Erythroblast (primary cell): ENCODE measurements around the gene HOXC6.

Source experiments
- GATA1 ChIP-seq: IDR thresholded peaks from 2 replicates; pipeline ENCODE4 v1.6.1; 2011; ENCODE audit warnings: low read depth, mild to moderate bottlenecking, control low read depth, low read length, moderate library complexity
- POLR2A ChIP-seq: IDR thresholded peaks from 2 replicates; pipeline ENCODE4 v1.6.1; 2011; ENCODE audit warnings: mild to moderate bottlenecking, low read length

DNA sequence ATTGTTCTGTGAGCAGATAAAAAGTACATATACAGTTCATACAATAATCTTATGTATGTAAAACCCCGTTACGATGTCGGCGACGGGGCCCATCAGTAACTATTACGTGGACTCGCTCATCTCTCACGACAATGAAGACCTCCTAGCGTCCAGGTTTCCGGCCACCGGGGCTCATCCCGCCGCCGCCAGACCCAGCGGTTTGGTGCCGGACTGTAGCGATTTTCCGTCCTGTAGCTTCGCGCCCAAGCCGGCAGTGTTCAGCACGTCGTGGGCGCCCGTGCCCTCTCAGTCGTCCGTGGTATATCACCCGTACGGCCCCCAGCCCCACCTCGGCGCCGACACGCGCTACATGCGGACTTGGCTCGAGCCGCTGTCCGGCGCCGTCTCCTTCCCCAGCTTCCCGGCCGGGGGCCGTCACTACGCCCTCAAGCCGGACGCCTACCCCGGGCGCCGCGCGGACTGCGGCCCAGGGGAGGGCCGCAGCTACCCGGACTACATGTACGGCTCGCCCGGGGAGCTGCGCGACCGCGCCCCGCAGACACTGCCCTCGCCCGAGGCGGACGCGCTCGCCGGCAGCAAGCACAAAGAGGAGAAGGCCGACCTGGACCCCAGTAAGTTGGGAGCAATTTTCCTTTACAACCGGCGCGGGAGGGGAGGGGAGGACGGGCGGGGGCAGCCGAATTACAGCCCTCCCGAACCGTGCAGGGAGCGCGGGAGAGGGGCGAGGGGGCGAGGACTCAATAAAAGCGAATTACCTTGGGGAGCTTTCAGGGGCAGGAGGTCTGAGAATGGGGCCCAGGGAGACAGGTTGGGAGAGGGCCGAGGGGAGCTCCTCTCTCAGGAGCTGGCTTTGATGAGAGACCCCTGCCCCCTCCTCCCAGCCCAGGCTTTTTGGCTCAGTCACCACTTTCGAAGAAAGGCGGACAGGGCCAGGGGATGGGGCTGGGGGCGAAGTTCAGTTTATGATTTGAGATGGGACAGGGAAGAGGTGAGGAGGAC, 27.8 kb upstream of the HOXC6 start, which contains the start of gene HOXC9:
- TF ChIP-seq POLR2A (no peak), GATA1 (no peak)
